ENCODE measurements around the gene NPTXR.
A peak's percentile ranks its signal among the peaks of the same experiment; 100 is the strongest.

The NPTXR gene

GRCh38 chr22:38843657-38844314 is at the start of gene NPTXR:
Gene NPTXR, minus strand, starts transcription at chr22:38844028.
- peak; percentile 37 for DNase-seq

GRCh38 chr22:38891256-38891655 is 47.4 kb upstream of the NPTXR start:
- no peak for DNase-seq

GRCh38 chr22:38890377-38890776 is 46.5 kb upstream of the NPTXR start:
- no peak for DNase-seq

- no peak for DNase-seq
These were observed 42.5 kb upstream of the NPTXR start for GRCh38 chr22:38886333-38886732.

- DNase-seq: no peak
These were observed 39.3 kb upstream of the NPTXR start for GRCh38 chr22:38882972-38883622.

GRCh38 chr22:38881997-38882879 is 38.4 kb upstream of the NPTXR start:
- no peak for DNase-seq

GRCh38 chr22:38881464-38881871 is 37.6 kb upstream of the NPTXR start:
- no peak for DNase-seq

- no peak for DNase-seq
These were observed 36.1 kb upstream of the NPTXR start for GRCh38 chr22:38879961-38880360.

- DNase-seq: no peak
These were observed 35.4 kb upstream of the NPTXR start for GRCh38 chr22:38879108-38879729.

GRCh38 chr22:38878001-38878400 is 34.2 kb upstream of the NPTXR start:
- DNase-seq: no peak

- DNase-seq: no peak
These were observed 30.8 kb upstream of the NPTXR start for GRCh38 chr22:38874529-38875222.

- DNase-seq: no peak
These were observed 29.9 kb upstream of the NPTXR start for GRCh38 chr22:38873469-38874411.

- no peak for DNase-seq
These were observed 29.0 kb upstream of the NPTXR start for GRCh38 chr22:38872831-38873248.

- DNase-seq: peak; percentile 85
These were observed 28.5 kb upstream of the NPTXR start, which contains the start of gene CBX6 for GRCh38 chr22:38872172-38872830. Gene CBX6, minus strand, starts transcription at chr22:38872216. Its CDS starts 26 bp downstream, at chr22:38872190.

GRCh38 chr22:38871360-38872171 is 27.7 kb upstream of the NPTXR start:
- no peak for DNase-seq

GRCh38 chr22:38870791-38871359 is 27.0 kb upstream of the NPTXR start:
- no peak for DNase-seq

- DNase-seq: peak; percentile 80
These were observed 26.5 kb upstream of the NPTXR start for GRCh38 chr22:38870312-38870741.

GRCh38 chr22:38869663-38870062 is 25.8 kb upstream of the NPTXR start:
- DNase-seq: no peak

GRCh38 chr22:38868886-38869381 is 25.1 kb upstream of the NPTXR start:
- peak; percentile 53 for DNase-seq
